Measurements from ENCODE around the gene MVD. TPM values are rescaled to one million over a fixed set of nuclear protein-coding genes. Genes with fewer than 3 reads are reported as not detected.
"Not testable (repeated sequence)": the region's sequence is repeated elsewhere in the genome, so short reads cannot be mapped to it uniquely, and the experiment has no call there.

The MVD gene
- total RNA-seq, 1 donor from 2014 or later: 66.0 TPM

DNA sequence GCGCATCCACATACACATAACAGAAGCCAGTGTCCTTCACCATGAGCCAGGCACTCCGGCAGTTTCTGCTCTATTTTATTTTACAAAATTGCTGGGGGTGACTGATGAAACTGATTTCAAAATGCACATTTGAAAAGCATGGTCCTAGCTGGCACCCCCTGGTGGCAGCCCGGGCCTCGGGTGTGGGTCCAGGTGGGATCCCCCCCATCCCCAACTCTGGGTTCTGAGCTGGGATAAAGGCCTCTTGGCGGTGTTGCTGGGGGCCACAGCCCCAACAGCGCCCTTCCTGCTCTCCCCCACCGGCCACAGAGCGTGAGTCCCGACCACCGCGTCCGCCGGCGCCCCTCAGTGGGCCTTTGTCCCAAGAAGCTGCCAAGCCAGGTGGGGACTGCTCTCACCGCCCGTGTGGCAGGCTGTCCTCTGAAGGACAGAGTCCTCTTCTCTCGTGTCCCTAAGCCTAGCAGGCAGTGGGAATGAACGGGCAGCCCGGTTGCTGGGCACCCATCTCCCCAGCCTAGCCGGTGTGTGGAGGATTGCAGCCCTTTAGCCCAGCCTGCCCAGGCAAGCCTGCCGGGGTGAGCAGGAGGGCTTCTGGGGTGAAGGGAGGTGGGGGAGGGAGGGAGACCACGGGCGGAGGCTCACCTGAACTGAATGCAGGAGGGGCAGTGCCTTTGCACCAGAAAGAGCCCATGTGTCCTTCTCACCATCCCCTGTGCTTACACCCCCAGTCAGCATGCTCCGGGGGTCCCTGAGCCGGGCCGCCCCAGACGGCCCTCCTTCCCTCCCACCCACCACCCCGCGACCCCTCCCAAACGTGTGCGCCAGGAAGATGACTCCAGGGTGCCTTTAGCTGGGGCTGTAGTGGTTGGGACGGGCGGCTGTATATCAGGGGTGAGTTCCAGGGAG is 22.5 kb upstream of the MVD start:
- DNase-seq (ENCODE audit: low spot score in 2 of 2) (no peak), FAIRE-seq (no peak)

DNA sequence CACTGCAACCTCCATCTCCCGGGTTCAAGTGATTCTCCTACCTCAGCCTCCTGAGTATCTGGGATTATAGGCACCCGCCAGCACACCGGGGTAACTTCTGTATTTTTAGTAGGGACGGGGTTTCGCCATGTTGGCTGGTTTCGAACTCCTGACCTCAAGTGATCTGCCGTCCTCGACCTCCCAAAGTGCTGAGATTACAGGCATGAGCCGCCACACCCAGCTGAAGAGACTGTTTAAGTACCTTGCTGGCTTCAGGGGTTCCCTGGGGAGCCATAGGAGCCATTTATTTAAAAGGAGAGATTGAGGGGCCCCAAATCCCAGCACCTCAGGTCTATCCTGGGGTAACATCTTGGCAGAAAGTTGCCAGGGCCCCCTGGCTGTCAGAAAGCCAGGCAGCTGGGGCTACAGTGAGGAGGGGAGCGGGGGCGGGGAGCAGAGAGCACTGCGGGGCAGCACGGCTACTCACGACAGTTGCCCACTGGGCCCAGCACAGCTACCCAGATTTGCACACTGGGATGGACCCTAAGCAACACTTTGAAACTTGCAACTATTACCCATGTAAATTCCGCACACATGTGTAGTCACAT is 21.8 kb upstream of the MVD start:
- DNase-seq (ENCODE audit: low spot score in 2 of 2) (no peak), FAIRE-seq (no peak)

DNA sequence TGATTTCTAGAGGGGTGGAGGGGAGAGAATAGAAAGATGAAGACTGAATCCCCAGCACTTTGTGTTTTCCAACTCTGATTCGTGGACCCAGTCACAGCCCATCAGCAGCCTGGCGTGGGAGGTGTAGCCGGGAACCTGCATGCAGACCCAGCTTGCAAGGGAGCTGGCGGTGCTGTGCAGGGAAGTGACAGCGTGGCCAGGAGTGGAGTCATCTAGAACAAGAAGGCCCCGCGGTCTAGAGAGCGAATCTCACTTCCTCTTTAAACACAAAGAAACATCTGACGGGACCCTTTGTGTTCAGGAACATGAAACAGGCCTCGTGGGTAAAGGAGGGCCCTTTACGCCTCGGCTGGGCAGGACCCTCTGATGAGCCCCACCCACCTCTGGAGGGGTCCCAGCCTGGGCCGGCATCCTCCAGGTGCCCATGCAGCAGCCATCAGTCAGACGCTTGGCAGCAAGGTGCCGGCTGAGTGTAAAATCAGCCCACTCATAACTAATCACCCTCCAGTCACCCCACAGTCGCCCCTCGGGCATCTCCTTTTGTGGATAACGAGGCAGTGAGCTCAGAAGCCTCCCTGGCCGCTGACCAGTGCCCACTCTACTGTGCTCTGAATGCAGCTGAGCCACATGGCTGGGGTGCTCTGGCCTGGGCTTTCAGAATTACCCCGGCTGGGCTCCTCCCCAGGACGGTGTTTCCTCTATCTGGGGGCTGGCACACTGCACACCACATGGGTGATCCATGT is 19.0 kb upstream of the MVD start:
- no peak for FAIRE-seq
- no peak for DNase-seq (ENCODE audit: low spot score in 2 of 2)

DNA sequence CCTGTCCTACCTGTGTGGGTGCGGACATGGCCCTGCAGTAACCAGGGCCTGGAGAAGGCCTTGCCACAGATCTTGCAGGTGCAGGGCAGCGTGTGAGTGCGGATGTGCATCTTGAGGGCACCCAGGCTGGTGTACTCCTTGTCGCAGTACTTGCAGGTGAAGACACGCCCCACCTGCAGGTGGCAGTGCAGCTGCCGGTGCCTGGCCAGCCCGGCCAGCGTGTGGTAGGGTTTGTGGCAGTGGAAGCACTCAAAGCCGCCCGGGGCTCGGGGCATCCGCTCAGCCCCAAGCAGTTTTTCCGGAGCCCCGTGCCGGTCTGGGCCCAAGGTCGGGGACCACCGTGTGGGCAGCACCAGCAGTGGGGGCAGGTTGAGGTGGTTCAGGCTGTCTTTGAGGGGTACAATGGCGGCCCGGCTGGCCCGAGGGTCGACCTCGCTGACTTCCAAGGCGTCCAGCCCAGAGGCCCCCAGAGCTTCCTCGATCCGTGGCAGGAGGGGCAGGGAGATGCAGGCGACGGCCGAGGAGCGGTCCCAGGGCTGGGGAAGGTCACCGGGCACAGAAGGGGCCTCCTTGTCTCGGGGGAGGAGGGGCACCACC is 18.3 kb upstream of the MVD start:
- DNase-seq (ENCODE audit: low spot score in 2 of 2) (no peak), FAIRE-seq (no peak)

DNA sequence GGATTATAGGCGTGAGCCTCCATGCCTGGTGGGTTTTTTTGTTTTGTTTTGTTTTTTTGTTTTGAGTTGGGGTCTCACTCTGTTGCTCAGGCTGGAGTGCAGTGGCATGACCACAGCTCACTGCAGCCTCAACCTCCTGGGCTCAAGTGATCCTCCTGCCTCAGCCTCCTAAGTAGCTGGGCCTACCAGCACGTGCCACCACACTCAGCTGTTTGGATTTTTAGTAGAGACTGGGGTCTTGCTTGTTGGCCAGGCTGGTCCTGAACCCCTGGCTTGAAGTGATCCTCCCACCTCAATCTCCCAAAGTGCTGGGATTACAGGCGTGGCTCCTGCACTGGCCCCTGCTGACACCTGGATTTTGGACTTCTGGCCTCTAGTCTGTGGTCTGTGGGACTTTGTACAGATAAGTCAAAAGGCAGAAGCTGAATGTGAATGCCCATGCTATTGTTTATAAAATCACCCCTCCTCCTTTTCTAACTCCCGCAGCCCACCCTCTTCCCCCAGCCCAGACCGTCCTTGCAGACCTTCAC is 17.7 kb upstream of the MVD start:
- DNase-seq (ENCODE audit: low spot score in 2 of 2) (no peak), FAIRE-seq (no peak)

DNA sequence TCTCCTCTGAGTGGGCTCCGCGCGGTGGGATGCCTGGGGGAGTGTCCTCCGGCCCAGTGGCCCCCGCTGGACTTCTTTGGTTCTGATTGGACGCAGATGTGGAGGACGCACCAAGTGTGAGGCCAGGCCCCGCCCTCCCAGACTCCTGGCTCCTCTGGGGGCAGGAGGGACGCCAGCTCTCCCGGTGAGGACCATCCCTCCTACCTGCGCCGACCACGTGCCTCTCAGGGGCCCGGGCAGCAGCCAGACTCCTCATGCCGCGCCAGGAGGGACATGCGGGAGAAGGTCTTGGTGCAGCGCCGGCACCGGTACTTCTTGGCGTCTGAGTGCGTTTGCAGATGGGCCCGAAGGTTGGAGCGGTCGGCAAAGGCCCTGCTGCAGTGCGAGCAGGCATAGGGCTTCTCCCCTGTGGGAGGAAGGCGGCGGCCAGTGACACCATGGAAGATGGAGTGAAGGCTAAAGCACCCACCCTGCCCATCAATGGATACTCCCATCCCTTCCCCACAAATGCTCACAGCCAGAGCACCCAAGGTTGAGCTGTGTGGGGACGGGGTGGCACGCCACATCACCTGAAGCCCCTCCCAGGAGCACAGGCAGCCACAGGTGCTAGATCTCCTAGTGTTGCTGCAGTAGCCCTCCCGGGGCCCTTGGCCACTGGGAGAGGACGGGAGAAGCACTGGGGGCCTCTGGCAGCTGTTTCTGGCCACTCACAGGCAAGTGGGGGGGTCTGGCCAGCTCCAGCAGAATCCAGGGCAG is 15.5 kb upstream of the MVD start:
- no peak for DNase-seq (ENCODE audit: low spot score in 2 of 2)
- FAIRE-seq: no peak

DNA sequence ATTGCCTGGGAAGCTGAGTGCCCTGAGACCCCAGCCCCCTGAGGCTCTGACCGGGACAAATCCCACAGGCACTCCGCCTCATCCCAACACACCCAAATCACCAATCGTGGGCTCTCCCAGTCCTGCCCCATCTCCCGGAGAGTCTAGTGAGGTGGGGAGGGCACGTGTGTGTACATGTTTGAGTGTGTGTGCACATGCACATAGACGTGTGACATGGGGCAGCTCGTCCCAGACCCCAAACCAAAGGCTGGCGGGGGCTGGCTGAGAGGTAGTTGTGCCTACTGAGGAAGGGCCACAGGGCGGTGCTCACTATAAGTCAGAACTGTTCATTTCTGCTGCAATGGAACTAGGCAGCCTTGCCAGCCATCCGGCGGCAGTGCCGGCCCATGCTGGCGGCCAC is 14.8 kb upstream of the MVD start:
- DNase-seq (ENCODE audit: low spot score in 2 of 2) (no peak), FAIRE-seq (no peak)

DNA sequence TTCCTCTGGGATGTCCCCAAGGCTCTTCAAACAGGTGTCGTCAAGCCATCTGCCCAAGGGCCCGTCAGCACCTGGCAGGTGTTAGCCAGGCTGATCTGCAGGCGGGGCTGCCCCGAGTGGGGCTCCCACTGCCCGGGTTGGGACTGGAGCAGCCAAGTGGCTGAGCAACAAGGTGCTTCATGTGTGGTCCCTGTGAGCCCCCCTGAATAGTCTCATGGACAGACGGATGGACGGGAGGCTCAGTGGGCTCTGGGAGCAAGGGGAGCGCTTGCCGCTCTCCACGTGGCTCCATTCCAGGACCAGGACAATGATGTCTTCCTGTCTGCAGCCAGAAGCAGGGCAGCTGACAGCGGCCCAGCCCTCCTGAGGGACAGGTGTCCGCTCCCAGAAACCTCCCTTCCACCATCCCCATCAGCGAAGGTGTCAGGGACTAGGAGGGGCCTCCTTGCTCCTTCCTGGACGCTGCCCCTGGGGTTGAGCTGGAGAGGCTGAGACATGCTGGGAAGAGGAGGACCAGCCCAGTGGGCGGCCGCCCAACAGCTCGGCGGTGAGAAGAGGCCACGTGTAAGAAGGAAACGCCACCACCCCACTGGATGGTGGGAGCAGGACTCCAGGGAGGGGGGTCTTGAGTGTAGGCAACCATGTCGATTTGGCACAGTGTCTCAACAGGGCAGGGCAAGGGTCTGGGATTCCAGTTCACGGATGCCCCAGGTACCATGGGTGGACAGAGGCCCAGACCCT is 13.8 kb upstream of the MVD start:
- DNase-seq (ENCODE audit: low spot score in 2 of 2) (no peak), FAIRE-seq (no peak)

DNA sequence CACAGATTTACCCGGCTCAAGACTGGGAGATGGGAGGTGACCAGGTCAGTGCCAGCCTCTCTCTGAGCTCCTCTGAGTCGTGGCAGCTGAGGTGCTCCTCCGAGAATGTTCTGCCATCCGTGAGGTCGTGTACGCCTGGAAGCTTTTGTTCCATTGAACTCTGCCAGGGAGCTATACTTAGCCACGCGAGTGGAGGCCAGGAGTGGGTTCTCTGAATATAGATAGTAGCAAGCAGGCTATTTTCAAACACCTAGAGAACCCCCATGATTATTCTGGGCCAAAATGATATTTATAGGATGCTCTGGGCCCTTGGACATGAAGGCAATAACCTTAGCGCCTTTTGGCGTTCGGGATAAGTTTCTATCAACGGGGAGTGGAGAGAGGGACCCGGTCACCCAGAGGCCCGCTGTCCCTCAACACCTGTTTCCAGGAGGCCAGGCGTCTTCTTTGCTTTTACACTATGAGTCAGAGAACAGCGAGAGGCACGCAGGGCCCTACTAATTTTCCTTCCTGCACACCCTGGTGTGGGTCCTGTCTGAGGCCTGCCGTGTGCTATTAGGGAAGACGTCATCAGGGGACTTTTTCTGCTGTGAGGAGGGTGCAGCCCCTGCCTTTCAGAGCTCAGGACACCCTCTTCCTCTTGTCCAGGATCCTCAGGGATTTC is 11.0 kb upstream of the MVD start:
- FAIRE-seq (no peak), DNase-seq (ENCODE audit: low spot score in 2 of 2) (no peak)

DNA sequence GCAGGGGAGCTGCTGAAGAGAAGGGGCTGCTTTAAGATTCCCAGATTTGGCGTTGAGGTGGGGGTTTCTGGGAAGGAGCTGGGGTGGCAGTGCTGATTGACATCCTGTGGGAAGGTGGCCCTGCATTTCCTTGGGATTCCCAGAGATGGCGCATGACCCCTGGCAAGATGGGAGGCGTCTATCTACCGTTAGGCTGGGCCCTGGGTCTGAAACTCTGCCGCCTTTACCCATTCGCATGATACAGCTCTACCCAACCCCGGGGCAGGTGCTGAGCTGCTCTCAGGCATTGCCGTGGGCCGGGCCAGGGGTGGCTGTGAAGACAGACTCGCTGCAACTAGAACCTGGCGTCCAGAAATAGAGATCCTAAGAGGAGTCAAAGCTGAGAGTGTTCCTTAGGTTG is 9.9 kb upstream of the MVD start:
- FAIRE-seq (no peak), DNase-seq (ENCODE audit: low spot score in 2 of 2) (no peak)

DNA sequence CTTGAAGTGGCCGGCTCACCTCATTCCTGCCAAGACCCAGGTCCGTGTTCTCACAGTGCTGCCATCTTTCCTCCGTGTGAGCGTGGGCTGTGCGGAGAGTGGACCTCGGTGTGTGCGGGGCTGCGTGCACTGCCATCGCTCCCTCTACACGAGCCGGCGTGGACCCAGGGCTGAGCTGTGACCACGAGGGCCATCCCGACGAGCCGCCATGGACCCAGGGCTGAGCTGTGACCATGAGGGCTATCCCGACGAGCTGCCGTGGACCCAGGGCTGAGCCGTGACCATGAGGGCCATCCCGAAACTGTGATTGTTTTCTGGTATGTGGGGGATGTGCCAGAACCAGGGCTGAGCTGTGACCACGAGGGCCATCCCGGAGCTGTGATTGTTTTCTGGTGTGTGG is 8.9 kb upstream of the MVD start:
- no peak for FAIRE-seq

DNA sequence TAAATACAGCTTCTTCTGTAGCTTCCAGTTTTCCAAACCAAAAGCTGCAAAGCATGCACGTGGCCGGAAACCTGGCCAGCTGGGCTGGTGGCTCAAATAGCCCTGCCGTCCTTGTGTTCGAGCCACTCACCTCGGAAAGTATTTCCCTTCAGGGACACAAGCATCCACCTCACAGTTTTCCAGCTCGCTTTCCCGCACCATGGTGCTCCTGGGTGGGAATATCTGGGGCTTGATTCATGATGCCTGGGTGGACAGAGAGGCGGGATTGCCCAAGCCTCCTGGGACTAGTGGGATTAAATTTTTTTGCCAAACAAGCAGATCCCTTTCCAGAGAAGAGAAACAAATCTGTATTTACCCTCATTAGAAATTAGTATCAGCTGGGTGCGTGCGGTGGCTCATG is 7.1 kb upstream of the MVD start:
- no peak for FAIRE-seq
- no peak for DNase-seq (ENCODE audit: low spot score in 2 of 2)

More for the DNA sequence above, 8.9 kb upstream of the MVD start:
- no peak for DNase-seq (ENCODE audit: low spot score in 2 of 2)

DNA sequence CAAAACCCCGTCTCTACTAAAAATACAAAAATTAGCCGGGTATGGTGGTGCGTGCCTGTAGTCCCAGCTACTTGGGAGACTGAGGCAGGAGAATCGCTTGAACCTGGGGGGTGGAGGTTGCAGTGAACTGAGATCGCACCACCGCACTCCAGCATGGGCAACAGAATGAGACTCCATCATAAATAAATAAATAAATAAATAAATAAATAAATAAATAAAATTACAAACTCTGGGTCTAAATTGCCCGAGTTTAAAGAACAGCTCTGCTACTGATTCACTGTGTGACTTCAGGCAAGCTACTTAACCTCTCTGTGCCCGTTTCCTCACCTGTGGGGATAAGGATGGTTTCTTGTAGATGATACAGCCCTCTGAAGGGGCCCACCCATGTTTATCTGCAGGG is 6.6 kb upstream of the MVD start:
- DNase-seq (ENCODE audit: low spot score in 2 of 2); FAIRE-seq: not testable (repeated sequence)

DNA sequence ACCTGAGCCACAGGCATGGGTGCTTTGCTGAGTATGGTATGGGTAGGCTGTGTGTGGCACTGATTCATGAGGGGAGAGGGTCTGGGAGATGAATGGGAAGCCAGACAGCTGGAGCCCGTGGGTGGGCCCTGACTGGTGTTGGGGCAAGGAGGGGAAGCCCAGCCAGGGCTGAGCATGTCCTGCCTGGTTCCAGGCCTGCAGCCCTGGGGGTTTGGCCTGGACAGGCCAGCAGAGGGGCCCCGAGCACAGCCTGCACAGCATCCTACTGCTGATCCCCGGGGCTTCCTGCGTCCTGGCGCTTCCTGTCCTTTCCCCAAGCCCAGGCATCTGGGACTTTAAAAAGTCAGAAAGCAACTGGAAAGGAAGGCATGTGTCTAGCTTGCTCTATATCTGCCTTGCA is 4.6 kb upstream of the MVD start:
- no peak for DNase-seq (ENCODE audit: low spot score in 2 of 2)
- FAIRE-seq: no peak

DNA sequence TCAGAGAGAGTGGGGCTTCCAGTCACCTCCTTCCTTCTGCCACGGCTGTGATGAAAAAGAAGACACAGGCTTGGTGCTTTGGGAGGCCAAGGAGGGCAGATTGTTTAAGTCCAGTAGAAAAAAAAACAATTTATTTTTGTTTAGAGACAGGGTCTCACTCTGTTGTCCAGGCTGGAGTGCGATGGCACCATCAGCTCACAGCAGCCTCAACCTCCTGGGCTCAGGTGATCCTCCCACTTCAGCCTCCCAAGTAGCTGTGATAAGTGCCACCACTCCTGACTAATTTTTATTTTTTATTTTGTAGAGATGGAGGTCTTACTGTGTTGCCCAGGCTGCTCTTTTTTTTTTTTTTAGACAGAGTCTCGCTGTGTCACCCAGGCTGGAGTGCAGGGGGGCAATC is 2.7 kb upstream of the MVD start:
- no peak for FAIRE-seq
- no peak for DNase-seq (ENCODE audit: low spot score in 2 of 2)

DNA sequence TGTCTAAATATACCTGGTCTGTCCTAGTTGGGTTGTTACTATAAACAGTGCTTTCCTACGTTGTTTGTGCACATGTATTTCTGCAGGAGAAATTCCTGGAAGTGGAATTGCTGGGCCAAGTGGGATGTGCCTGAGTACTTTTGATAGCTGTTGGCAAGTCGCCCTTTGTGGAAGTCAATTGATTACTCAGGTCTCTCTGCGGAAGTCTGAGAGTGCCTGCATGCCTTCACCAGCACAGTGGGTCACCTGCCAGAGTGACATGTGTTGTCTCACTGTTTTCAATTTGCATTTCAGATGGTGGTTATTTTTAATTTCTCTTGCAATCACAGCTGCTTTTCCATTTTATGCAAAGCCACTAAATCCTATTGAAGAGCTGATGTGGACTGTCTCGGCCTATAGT is 2.3 kb upstream of the MVD start:
- FAIRE-seq: no peak
- DNase-seq (ENCODE audit: low spot score in 2 of 2): no peak

DNA sequence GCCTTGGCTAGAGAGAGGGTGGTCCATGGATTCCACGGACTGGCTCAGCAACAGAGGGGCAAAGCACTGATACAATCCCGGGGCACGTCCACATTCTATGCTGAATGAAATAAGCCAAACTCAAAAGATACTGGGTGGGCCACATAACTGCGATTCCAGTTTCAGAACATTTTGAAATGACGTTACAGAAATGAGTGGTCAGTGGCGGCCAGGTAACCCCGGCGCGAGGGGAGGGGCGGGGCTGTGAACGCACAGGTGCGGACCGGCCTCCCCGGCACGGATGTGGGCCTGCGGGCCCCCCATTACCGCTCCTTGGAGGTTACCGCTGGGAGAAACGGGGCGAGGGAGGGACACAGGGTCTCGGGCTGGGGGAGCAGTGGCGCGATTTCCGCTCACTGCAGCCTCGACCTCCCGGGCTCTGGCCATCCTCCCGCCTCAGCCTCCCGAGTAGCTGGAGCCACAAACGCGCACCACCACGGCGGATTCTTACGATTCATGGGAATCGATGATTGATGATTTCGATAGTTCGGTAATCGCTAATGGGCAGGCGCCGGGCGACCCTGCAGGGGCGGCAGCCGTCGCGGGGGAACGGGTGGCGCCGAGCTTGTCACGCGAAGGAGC is 559 bp downstream of the MVD start:
- FAIRE-seq: no peak
- no peak for DNase-seq (ENCODE audit: low spot score in 2 of 2)

DNA sequence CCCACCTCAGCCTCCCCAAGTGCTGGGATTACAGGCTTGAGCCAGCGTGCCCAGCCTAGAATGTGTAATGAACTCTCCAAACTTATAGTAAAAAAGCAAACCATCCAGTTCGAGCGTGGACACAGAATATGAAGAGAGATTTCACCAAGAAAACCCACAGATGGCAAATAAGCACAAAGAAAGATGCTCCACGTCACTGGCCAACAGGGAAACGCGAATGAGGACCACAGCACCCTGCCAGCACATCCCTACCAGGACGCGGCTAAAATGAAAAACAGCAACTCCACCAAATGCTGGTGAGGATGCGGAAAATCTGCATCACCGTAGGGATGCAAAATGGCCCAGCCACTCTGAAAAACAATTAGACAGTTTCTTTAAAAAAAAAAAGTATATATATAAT is 1.4 kb downstream of the MVD start:
- FAIRE-seq (no peak), DNase-seq (ENCODE audit: low spot score in 2 of 2) (no peak)

Data from frontal cortex (tissue), 4 donors.